Measurements from ENCODE around the gene ZNF26. TPM values are rescaled to one million over a fixed set of nuclear protein-coding genes. Genes with fewer than 3 reads are reported as not detected.

Gene ZNF26
- total RNA-seq, 1 donor from 2014 or later: 12.6 TPM

- DNase-seq (ENCODE audit: low read depth): no peak
Measured at GRCh38 chr12:133061954-133062353, 75.8 kb downstream of the ZNF26 start.

GRCh38 chr12:133063556-133063955, 77.4 kb downstream of the ZNF26 start:
- no peak for DNase-seq (ENCODE audit: low read depth)

GRCh38 chr12:133073836-133074235, 87.7 kb downstream of the ZNF26 start:
- DNase-seq (ENCODE audit: low read depth): no peak

Other genes starting within 250 kb of the ZNF26 start
- 111 and 116 TPM in 2 replicates for gene ANKLE2, start 224.5 kb upstream of the ZNF26 start, total RNA-seq
- 93.6 and 150 TPM in 2 replicates for gene GOLGA3, start 157.5 kb upstream of the ZNF26 start, total RNA-seq
- gene CHFR, start 98.8 kb upstream of the ZNF26 start, total RNA-seq: 36.8 and 48.4 TPM in 2 replicates
- gene ZNF605, start 30.1 kb upstream of the ZNF26 start, total RNA-seq: 5.0 and 25.3 TPM in 2 replicates
- 18.1 and 49.9 TPM in 2 replicates for gene ZNF84, start 51.1 kb downstream of the ZNF26 start, total RNA-seq
- gene ZNF140, start 94.6 kb downstream of the ZNF26 start, total RNA-seq: 21.2 and 27.7 TPM in 2 replicates
- 0.52 and 2.0 TPM in 2 replicates for gene ZNF891, start 143.9 kb downstream of the ZNF26 start, total RNA-seq
- 5.9 and 18.1 TPM in 2 replicates for gene ZNF10, start 144.3 kb downstream of the ZNF26 start, total RNA-seq
- 27.8 and 37.2 TPM in 2 replicates for gene ZNF268, start 195.1 kb downstream of the ZNF26 start, total RNA-seq
- gene ANHX, start 249.5 kb downstream of the ZNF26 start, total RNA-seq: not detected in 2 replicates

Measured in renal cortical epithelial cell (primary cell).